HFF-Myc (cell line): ENCODE data around the gene IQSEC3.

ENCODE experiments used
- DNase-seq: peaks from one replicate; pipeline ENCODE4 v3.0.0-alpha.2; 2011; ENCODE audit warnings: low read depth; ENCODE audit errors: extremely low read depth
- H3K4me3 ChIP-seq: replicated peaks from 2 replicates; pipeline ENCODE4 v1.5.1; 2011; ENCODE audit warnings: low read depth, mild to moderate bottlenecking, control low read depth, low read length
- CTCF ChIP-seq: IDR thresholded peaks from 2 replicates; pipeline ENCODE4 v1.5.1; 2012; ENCODE audit warnings: mild to moderate bottlenecking, low read depth, low read length, control low read depth; ENCODE audit errors: missing control alignments

Gene IQSEC3

GRCh38 chr12:165862-166368, 99.3 kb downstream of the IQSEC3 start:
- H3K4me3 ChIP-seq: no peak overlapping the region
- no peak for TF ChIP-seq CTCF

DNA sequence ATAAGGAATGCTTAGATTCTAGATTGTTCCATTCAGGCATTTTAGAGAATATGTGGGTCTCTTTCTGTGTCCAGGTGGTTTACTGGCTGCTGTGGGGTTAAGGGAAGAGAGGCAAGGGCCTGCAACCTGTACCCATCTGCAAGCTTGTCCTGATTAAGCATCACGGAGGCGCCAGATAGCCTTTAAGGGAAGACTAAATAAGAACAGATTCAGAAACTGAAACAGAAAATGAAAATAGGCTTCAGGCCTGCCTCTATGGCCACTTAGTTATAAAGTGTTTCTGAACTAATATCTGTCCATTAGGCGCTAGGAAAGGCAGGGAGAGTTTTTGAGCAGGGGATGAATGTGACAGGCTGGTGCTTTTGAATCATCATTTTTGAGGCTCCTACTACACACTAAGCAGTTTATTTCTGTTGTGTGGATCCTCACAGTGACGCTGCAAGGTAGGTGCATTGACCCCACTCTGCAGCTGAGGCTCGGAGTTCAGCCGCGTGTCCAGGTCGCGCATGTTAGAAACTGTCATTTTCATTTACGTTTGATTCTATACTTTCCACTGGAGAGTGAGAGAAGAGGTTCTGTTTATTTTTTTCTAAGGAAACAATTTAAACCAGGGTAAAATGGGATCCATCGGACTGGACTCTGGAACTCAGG, 100.0 kb downstream of the IQSEC3 start:
- no peak for DNase-seq

More at GRCh38 chr12:165862-166368, 99.3 kb downstream of the IQSEC3 start:
- no peak for DNase-seq

DNA sequence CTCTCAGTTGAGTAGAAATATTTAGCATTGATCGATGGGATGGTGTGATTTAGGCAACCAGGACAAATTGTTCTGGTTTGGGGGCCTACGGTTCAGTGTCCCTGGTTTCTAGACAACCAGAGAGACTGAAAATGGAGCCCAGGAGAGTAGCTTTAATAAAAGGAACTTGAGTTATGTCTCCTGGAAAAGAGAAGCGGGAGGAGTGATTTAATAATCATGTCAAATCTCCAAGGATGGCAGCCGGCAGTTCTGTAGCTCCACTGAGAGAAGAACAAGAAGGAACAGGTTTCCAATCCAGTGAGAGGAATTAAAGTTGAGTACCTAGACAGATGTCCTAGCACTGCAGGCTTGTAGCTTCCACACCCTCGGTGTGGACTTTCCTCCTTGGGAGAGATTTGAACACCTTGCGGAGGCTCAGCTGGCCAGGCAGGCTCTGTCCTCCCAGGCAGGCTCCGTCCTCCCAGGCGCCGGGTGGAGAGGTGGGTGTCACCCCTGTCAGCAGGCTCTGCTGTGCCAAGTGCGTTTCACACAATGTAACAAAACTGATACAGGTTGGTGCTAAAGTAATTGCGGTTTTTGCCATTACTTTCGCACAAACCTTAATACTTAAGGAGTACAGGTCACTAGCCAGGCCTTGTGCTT, 101.5 kb downstream of the IQSEC3 start:
- H3K4me3 ChIP-seq: no peak overlapping the region
- DNase-seq: no peak
- TF ChIP-seq CTCF: no peak

More for the DNA sequence above, 100.0 kb downstream of the IQSEC3 start:
- no peak for TF ChIP-seq CTCF
- no peak overlapping the region for H3K4me3 ChIP-seq

DNA sequence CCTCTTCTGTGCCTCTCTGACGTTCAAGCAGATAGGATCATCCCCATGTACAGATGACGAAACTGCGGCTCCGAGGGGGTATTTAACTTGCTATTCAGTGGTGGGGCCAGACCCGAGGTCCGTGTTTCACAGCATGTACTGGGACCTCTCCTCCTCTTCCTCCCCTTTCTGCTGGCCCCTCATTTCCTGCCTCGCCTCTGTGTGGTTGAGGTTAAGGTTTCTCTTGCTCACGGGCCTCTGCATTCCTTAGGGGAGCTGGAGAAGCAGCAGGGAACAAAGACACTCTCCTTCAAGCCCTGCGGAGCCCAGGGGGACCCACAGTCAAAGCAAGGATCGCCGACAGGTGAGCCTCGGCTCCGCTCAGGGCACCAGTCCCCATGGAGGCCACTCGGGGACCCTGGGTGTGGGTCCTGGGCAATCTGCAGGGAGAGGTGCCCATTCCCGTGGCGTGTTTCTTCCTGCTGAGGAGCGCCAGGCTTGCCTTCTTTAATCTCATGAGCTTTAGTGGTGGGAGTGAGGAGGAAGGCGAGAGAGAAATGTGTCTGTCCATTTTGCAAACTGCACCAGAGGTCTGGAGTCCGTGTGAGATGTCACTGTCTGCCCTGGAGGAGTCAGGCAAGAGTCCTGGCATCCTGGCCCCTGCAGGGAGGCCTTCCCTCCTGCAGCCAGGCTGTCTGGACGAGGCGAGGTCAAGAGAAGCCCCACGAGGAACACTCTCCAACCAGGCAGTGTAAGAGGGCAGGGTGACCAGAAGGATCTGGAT, 102.4 kb downstream of the IQSEC3 start:
- no peak for TF ChIP-seq CTCF
- DNase-seq: no peak
- H3K4me3 ChIP-seq: no peak overlapping the region

DNA sequence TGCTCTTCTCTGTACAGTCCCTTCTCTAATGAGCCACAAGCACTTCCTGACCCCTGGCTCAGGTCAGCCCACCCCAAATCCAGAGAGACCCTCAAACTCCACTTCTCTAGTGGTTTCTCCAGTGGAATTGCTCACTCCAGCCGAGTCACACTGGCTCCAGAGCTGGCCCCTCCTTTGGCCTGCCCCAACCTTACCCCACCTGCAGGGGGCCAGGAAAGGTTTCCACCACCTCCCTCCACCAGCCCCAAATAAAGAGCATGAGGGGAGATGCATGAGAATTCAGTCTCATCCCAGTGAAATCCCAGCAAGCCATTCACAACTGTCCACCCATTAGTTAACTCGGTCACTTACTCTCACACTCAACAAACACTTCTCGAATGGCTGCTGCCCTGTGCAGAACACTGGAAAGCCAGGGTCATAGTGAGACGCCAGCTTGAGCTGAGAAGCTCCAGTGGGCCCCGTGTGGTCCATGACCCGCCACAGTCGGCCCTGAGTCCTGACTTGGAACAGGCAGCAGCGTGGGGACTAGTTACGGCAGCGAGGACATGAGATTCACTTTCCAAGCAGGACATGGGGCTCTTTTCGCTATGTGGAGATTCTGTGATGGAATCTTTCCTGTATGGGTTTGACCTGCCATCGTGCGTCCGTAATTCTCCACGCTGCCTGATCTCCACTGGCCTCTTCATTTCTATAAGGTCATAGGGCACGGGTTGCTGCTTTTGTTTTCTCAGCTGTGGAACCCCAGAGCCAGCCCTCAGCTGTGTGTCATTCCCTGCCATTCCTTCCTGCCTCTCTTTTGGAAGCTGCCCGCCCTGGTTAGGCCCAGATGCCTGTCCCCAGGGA, 103.2 kb downstream of the IQSEC3 start:
- TF ChIP-seq CTCF: no peak
- no peak for DNase-seq
- no peak overlapping the region for H3K4me3 ChIP-seq
